GM12878 (cell line): ENCODE data around the gene HSF4. TPM values are rescaled to one million over a fixed set of nuclear protein-coding genes. Genes with fewer than 3 reads are reported as not detected.

Experiments used
- ATAC-seq: fragments of 200-7000 bp; cut with Tn5 transposase; 3 replicates; pipeline ENCODE4 v1.9.1; 2020; ENCODE audit warnings: mild to moderate bottlenecking, moderate library complexity
- BruUV-seq: library from RNA; stranded (reverse); fragments of 400-500 nt; replicated peaks from 2 replicates; lab custom pipeline; 2021; lab: Mats Ljungman, UMichigan
- CTCF ChIA-PET: fragments of 300-600 bp; sonication (Branson Sonifier 250); formaldehyde crosslinking; extraction: SDS; loops from one replicate; lab custom pipeline; 2021; ENCODE audit warnings: inconsistent platforms; lab: Yijun Ruan, JAX
- POLR2A ChIA-PET: fragments of 350-600 bp; formaldehyde crosslinking; extraction: SDS; loops from one replicate; lab custom pipeline; 2021; ENCODE audit warnings: inconsistent platforms; lab: Charles Lee
- RAD21 ChIA-PET: fragments of 300-600 bp; sonication (Branson Sonifier 250); formaldehyde crosslinking; loops from one replicate; lab custom pipeline; 2023; ENCODE audit warnings: antibody characterized with exemption; ENCODE audit not compliant: unreplicated experiment; lab: Charles Lee
- SMC1A ChIA-PET: fragments of 300-600 bp; sonication (Branson Sonifier 250); formaldehyde crosslinking; loops from one replicate; lab custom pipeline; 2023; ENCODE audit not compliant: unreplicated experiment, uncharacterized antibody; lab: Charles Lee
- DNase-seq: peaks from one replicate; pipeline ENCODE4 v3.0.0-alpha.2; 2011; ENCODE audit warnings: low read depth, low spot score
- FAIRE-seq: peaks from 3 replicates; lab custom pipeline; 2011; peaks lifted over from hg19 to GRCh38; lab: Jason Lieb, UNC
- H2AFZ ChIP-seq: 2 replicates; pipeline ENCODE4 v1.6.0; 2011; ENCODE audit warnings: low read depth, low read length, control low read depth; ENCODE audit not compliant: control insufficient read depth
- H3K27ac ChIP-seq: 2 replicates; pipeline ENCODE4 v1.5.1; 2011; ENCODE audit warnings: control low read depth; ENCODE audit not compliant: control insufficient read depth, insufficient read depth
- H3K27me3 ChIP-seq, 2 experiments: replicated peaks in 1 of 2; 2 replicates each; pipeline versions ENCODE4 v1.6.0 to v1.6.1; 2011; ENCODE audit warnings: low read length in 1 of 2; ENCODE audit not compliant: control insufficient read depth in 2 of 2, insufficient read depth in 2 of 2
- H3K36me3 ChIP-seq, 2 experiments: 2 replicates each; pipeline ENCODE4 v1.5.1; 2011; ENCODE audit warnings: low read length in 1 of 2; ENCODE audit not compliant: control insufficient read depth in 2 of 2, insufficient read depth in 2 of 2
- H3K4me1 ChIP-seq: 2 replicates; pipeline ENCODE4 v1.6.1; 2011; ENCODE audit warnings: mild to moderate bottlenecking, low read length, moderate library complexity, mixed read lengths; ENCODE audit not compliant: control insufficient read depth, insufficient read depth
- H3K4me2 ChIP-seq: 2 replicates; pipeline ENCODE4 v1.6.0; 2011; ENCODE audit warnings: control low read depth; ENCODE audit not compliant: control insufficient read depth, insufficient read depth
- H3K4me3 ChIP-seq: fragments of 200-600 bp; sonication (generic); 2 replicates; pipeline ENCODE4 v1.5.1; 2016
- H3K79me2 ChIP-seq: 2 replicates; pipeline ENCODE4 v1.6.0; 2011; ENCODE audit warnings: low read length; ENCODE audit not compliant: control insufficient read depth, insufficient read depth
- H3K9ac ChIP-seq: 2 replicates; pipeline ENCODE4 v1.8.0; 2011; ENCODE audit warnings: low read length, control low read depth, mixed read lengths; ENCODE audit not compliant: control insufficient read depth, insufficient read depth
- H3K9me3 ChIP-seq: replicated peaks from 3 replicates; pipeline ENCODE4 v1.5.1; 2011; ENCODE audit warnings: mild to moderate bottlenecking, low read length; ENCODE audit not compliant: control insufficient read depth, insufficient read depth
- H4K20me1 ChIP-seq: 2 replicates; pipeline ENCODE4 v1.6.0; 2011; ENCODE audit not compliant: control insufficient read depth, insufficient read depth
- CBX3 ChIP-seq: fragments of 200-600 bp; sonication (generic); IDR thresholded peaks from 2 replicates; pipeline ENCODE4 v1.6.1; 2016; ENCODE audit warnings: low read depth, borderline replicate concordance
- CHD1 ChIP-seq: IDR thresholded peaks from 2 replicates; pipeline ENCODE4 v1.6.1; 2012; ENCODE audit warnings: low read depth, low read length, improper control_type of control experiment
- CHD4 ChIP-seq: fragments of 200-600 bp; sonication (generic); IDR thresholded peaks from 2 replicates; pipeline ENCODE4 v1.6.1; 2016; ENCODE audit warnings: mild to moderate bottlenecking
- CREM ChIP-seq: IDR thresholded peaks from 2 replicates; pipeline ENCODE4 v1.6.1; 2014; ENCODE audit warnings: antibody characterized with exemption, low read depth
- EP300 ChIP-seq, 2 experiments: fragments of 150-350 bp in 1 of 2; IDR thresholded peaks; 2 replicates each; pipeline ENCODE4 v1.6.1; 2011 to 2012; ENCODE audit warnings: low read depth in 2 of 2, low read length in 2 of 2, borderline replicate concordance in 1 of 2, improper control_type of control experiment in 1 of 2, inconsistent platforms in 1 of 2; ENCODE audit not compliant: control insufficient read depth in 1 of 2
- HCFC1 ChIP-seq: fragments of 150-350 bp; IDR thresholded peaks from 2 replicates; pipeline ENCODE4 v1.6.1; 2014; ENCODE audit warnings: low read length
- KAT2A ChIP-seq: conservative IDR thresholded peaks from 2 replicates; pipeline ENCODE4 v1.6.1; 2011; ENCODE audit warnings: low read depth, low read length; ENCODE audit not compliant: control insufficient read depth
- NFXL1 ChIP-seq: fragments of 450-650 bp; IDR thresholded peaks from 2 replicates; pipeline ENCODE4 v1.6.1; 2017; ENCODE audit warnings: antibody characterized with exemption, mild to moderate bottlenecking, borderline replicate concordance
- NFYA ChIP-seq: IDR thresholded peaks from 2 replicates; pipeline ENCODE4 v1.6.1; 2011; ENCODE audit warnings: low read depth, mild to moderate bottlenecking, low read length, improper control_type of control experiment, borderline replicate concordance
- NR2F1 ChIP-seq: fragments of 450-650 bp; conservative IDR thresholded peaks from 2 replicates; pipeline ENCODE4 v1.6.1; 2017; ENCODE audit warnings: mild to moderate bottlenecking
- RELA ChIP-seq: fragments of 450-650 bp; IDR thresholded peaks from 2 replicates; pipeline ENCODE4 v1.8.0; 2014; ENCODE audit warnings: borderline replicate concordance; ENCODE audit not compliant: partially characterized antibody
- RFX5 ChIP-seq: IDR thresholded peaks from 2 replicates; pipeline ENCODE4 v1.6.1; 2011; ENCODE audit warnings: low read depth, low read length, improper control_type of control experiment
- SIN3A ChIP-seq: IDR thresholded peaks from 2 replicates; pipeline ENCODE4 v1.6.1; 2012; ENCODE audit warnings: low read depth, low read length, improper control_type of control experiment
- TAF1 ChIP-seq: IDR thresholded peaks from 2 replicates; pipeline ENCODE4 v1.6.1; 2011; ENCODE audit warnings: mild to moderate bottlenecking, low read depth, low read length, borderline replicate concordance
- YBX1 ChIP-seq: fragments of 450-650 bp; IDR thresholded peaks from 2 replicates; pipeline ENCODE4 v1.6.1; 2016; ENCODE audit warnings: antibody characterized with exemption
- ZNF622 ChIP-seq: fragments of 450-650 bp; IDR thresholded peaks from 2 replicates; pipeline ENCODE4 v1.6.1; 2017; ENCODE audit warnings: mild to moderate bottlenecking, inconsistent platforms
- ZZZ3 ChIP-seq: IDR thresholded peaks from 2 replicates; pipeline ENCODE4 v1.6.1; 2011; ENCODE audit warnings: low read depth; ENCODE audit not compliant: control insufficient read depth, insufficient read length
- WGBS: methylation state at CpG from one replicate; pipeline ENCODE4 v1.1.6; 2016; ENCODE audit warnings: low lambda C conversion rate; ENCODE audit not compliant: insufficient replicate concordance, insufficient coverage; ENCODE audit errors: missing lambda C conversion rate; 5-methylcytosine and 5-hydroxymethylcytosine counted together
- in situ Hi-C: fragments of 300-500 bp; cut with MboI; formaldehyde crosslinking; loops from 9 replicates; pipeline ENCODE4 v1.14.3; 2018; ENCODE audit warnings: mixed read lengths
- intact Hi-C: fragments of 100-400 bp; cut with micrococcal nuclease; formaldehyde crosslinking; loops from one replicate; pipeline ENCODE4 v1.14.2; 2022; ENCODE audit not compliant: unreplicated experiment
- polyA plus RNA-seq, 11 experiments: library from polyadenylated mRNA; depleted of rRNA in 4 of 11; unstranded in 6 of 11; stranded (reverse) in 5 of 11; fragments of >200 nt; fragmentation: Nextera tagmentation in 4 of 11; fragmentation: Illumina TruSeq in 1 of 11; extraction: Ambion mirVana in 4 of 11; extraction: Trizol in 1 of 11; gene quantifications; 1 replicate in 1 of 11; 2 replicates in 10 of 11; pipeline versions ENCODE4 v1.2.1 to v1.2.3, GENCODE V29; 2011 to 2016; ENCODE audit warnings: inconsistent platforms in 2 of 11, missing spikeins in 2 of 11, low read depth in 1 of 11
- total RNA-seq, 4 experiments: library from RNA; depleted of rRNA in 3 of 4; stranded (reverse); fragments of >200 nt in 3 of 4; fragmentation: Illumina TruSeq in 1 of 4; extraction: Trizol in 1 of 4; gene quantifications; 2 replicates each; pipeline versions ENCODE4 v1.2.1 to v1.2.3, GENCODE V29; 2013 to 2021
- TF ChIP-seq, protein P1 (sequence below): IDR thresholded peaks from 2 replicates; pipeline ENCODE4 v1.6.1; 2012; ENCODE audit warnings: low read length, inconsistent platforms
- TF ChIP-seq, protein P2 (sequence below): fragments of 450-650 bp; IDR thresholded peaks from 2 replicates; pipeline ENCODE4 v1.6.1; 2017; ENCODE audit warnings: low read depth, mild to moderate bottlenecking, moderate library complexity
- TF ChIP-seq, protein P3 (sequence below): fragments of 450-650 bp; conservative IDR thresholded peaks from 2 replicates; pipeline ENCODE4 v1.6.1; 2017; ENCODE audit warnings: mild to moderate bottlenecking, moderate library complexity

HSF4 gene
- total and polyA plus RNA-seq, 10 of the 15 experiments (the other 5 are each of a cell fraction or from before 2014, with no cell fraction given): 0.31 to 9.9 (median 2.6) TPM; not detected in 1

DNA sequence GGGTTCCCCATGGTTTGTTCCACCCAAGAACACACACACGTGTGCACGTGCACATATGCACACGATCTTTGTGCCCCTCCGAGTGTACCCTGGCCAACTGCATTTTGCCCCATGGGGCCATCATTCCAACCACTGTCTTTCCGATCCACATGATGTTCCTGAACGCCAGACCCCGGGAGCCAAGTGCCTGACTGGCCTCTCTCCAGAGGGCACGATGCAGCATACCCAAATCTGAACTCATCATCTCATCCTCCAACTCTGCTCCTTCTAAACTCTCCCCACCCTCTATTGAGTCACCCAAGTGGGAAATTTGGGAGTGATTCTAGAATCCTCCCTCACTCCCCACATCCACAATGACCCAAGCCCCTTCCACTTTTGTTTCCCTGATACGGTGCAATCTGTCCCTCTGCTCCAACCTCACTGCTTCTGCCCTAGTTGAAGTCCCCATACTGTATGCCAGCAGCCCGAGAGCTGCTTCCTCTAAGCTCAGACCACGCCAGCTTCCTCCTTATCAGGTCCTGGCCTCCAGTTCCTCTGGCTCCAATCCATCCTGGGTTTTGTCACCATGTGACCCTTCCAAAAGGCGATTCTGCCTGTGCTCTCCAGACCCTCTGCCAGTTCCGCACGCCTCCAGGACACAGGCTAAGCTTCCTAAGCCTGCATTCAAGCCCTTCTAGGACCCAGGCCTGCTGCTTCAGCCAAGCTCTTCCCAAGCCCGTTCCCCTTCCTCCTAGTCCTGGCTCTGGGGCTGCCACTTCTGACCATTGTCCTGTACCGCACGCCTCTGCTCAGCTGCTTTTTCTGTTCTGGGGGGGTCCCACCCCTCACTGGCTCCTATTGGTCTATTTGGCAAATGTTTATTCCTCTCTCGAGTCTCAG, 52.3 kb downstream of the HSF4 start:
- no peak overlapping the region for H3K27ac ChIP-seq
- ChIA-PET SMC1A (no interaction called here), POLR2A (interaction anchor here (0.6 kb wide), 1 partner anchor 172 kb away, joined by 4 read pairs; no protein-coding TSS in a partner anchor), RAD21 (no interaction called here), CTCF (interaction anchor here (1.1 kb wide), 1 partner anchor 31 kb away, joined by 3 read pairs; no protein-coding TSS in a partner anchor)
- H3K4me1 ChIP-seq: no peaks in the 10 kb centered on the region
- H3K36me3 ChIP-seq: no peaks in the 10 kb centered on the region
- FAIRE-seq (no peak), ATAC-seq (no peak), DNase-seq (no peak)
- no peak overlapping the region for H3K4me2 ChIP-seq
- no peak for TF ChIP-seq CBX3
- TF ChIP-seq NFYA: no peak
- TF ChIP-seq TAF1: no peak
- no peak for TF ChIP-seq RELA
- no peak for TF ChIP-seq YBX1
- TF ChIP-seq CHD4: no peak
- TF ChIP-seq HCFC1: no peak
- TF ChIP-seq, protein P1, sequence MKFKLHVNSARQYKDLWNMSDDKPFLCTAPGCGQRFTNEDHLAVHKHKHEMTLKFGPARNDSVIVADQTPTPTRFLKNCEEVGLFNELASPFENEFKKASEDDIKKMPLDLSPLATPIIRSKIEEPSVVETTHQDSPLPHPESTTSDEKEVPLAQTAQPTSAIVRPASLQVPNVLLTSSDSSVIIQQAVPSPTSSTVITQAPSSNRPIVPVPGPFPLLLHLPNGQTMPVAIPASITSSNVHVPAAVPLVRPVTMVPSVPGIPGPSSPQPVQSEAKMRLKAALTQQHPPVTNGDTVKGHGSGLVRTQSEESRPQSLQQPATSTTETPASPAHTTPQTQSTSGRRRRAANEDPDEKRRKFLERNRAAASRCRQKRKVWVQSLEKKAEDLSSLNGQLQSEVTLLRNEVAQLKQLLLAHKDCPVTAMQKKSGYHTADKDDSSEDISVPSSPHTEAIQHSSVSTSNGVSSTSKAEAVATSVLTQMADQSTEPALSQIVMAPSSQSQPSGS: no peak
- TF ChIP-seq RFX5: no peak
- no peak for TF ChIP-seq NFXL1
- TF ChIP-seq, protein P2, sequence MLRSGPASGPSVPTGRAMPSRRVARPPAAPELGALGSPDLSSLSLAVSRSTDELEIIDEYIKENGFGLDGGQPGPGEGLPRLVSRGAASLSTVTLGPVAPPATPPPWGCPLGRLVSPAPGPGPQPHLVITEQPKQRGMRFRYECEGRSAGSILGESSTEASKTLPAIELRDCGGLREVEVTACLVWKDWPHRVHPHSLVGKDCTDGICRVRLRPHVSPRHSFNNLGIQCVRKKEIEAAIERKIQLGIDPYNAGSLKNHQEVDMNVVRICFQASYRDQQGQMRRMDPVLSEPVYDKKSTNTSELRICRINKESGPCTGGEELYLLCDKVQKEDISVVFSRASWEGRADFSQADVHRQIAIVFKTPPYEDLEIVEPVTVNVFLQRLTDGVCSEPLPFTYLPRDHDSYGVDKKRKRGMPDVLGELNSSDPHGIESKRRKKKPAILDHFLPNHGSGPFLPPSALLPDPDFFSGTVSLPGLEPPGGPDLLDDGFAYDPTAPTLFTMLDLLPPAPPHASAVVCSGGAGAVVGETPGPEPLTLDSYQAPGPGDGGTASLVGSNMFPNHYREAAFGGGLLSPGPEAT: no peak
- TF ChIP-seq NR2F1: no peak
- TF ChIP-seq CHD1: no peak
- no peak for TF ChIP-seq SIN3A
- no peak for TF ChIP-seq EP300 (IDR thresholded peaks at IDR 0.05; ENCODE audit: borderline replicate concordance in 1 of 2, control insufficient read depth in 1 of 2, low read depth in 2 of 2, low read length in 2 of 2)
- TF ChIP-seq KAT2A: no peak
- no peak for TF ChIP-seq CREM
- TF ChIP-seq, protein P3, sequence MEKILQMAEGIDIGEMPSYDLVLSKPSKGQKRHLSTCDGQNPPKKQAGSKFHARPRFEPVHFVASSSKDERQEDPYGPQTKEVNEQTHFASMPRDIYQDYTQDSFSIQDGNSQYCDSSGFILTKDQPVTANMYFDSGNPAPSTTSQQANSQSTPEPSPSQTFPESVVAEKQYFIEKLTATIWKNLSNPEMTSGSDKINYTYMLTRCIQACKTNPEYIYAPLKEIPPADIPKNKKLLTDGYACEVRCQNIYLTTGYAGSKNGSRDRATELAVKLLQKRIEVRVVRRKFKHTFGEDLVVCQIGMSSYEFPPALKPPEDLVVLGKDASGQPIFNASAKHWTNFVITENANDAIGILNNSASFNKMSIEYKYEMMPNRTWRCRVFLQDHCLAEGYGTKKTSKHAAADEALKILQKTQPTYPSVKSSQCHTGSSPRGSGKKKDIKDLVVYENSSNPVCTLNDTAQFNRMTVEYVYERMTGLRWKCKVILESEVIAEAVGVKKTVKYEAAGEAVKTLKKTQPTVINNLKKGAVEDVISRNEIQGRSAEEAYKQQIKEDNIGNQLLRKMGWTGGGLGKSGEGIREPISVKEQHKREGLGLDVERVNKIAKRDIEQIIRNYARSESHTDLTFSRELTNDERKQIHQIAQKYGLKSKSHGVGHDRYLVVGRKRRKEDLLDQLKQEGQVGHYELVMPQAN: no peak
- TF ChIP-seq ZZZ3: no peak
- TF ChIP-seq ZNF622: no peak
- H3K79me2 ChIP-seq: no peaks in the 10 kb centered on the region
- no peak overlapping the region for H3K4me3 ChIP-seq
- intact Hi-C loops (no loop called here), in situ Hi-C loops (no loop called here)
- no peaks in the 10 kb centered on the region for H3K27me3 ChIP-seq
- H4K20me1 ChIP-seq: no peaks in the 10 kb centered on the region
- no peaks in the 10 kb centered on the region for H3K9me3 ChIP-seq
- no peak overlapping the region for H3K9ac ChIP-seq
- H2AFZ ChIP-seq: no peak overlapping the region
- whole genome bisulfite sequencing: 64% methylated on average over 18 of the region's 18 CpGs
- TSS peak; percentile 46 for BruUV-seq
